Stomach (tissue), 9 donors: Measurements from ENCODE around the gene GRWD1. TPM values are rescaled to one million over a fixed set of nuclear protein-coding genes. Genes with fewer than 3 reads are reported as not detected.

ENCODE experiments used
- DNase-seq, 2 donors: peaks; one replicate each; pipeline versions ENCODE4 v3.0.0 to v3.0.0-alpha.2; 2013 to 2019
- H3K27ac ChIP-seq, 5 donors: fragments of 200-600 bp in 4 of 5; sonication (generic) in 4 of 5; one replicate each; pipeline ENCODE4 v1.5.1; 2013 to 2019; ENCODE audit warnings: mild to moderate bottlenecking in 1 of 5, moderate library complexity in 1 of 5
- H3K27me3 ChIP-seq, 3 donors: fragments of 200-600 bp; sonication (generic); one replicate each; pipeline ENCODE4 v1.5.1; 2017 to 2019; ENCODE audit warnings: mixed run types in 1 of 3
- H3K36me3 ChIP-seq, 4 donors: fragments of 200-600 bp; sonication (generic); 1 replicate in 3 of 4; 2 replicates in 1 of 4; pipeline ENCODE4 v1.5.1; 2016 to 2019
- H3K4me1 ChIP-seq, 4 donors: fragments of 200-600 bp; sonication (generic); one replicate each; pipeline ENCODE4 v1.5.1; 2016 to 2019
- H3K4me3 ChIP-seq, 4 donors: fragments of 200-600 bp; sonication (generic) in 3 of 4; one replicate each; pipeline ENCODE4 v1.5.1; 2016 to 2019; ENCODE audit warnings: mild to moderate bottlenecking in 1 of 4
- H3K9me3 ChIP-seq, 4 donors: fragments of 200-600 bp; sonication (generic); one replicate each; pipeline ENCODE4 v1.5.1; 2016 to 2019
- EP300 ChIP-seq: sonication (generic); formaldehyde crosslinking; IDR thresholded peaks from one replicate; pipeline ENCODE4 v1.6.1; 2017; ENCODE audit warnings: antibody characterized with exemption
- POLR2A ChIP-seq, 4 donors: fragments of 450-650 bp; IDR thresholded peaks; one replicate each; pipeline ENCODE4 v1.6.1; 2016; ENCODE audit warnings: antibody characterized with exemption in 4 of 4, control low read depth in 2 of 4, mild to moderate bottlenecking in 1 of 4, moderate library complexity in 1 of 4
- POLR2AphosphoS5 ChIP-seq, 3 donors: sonication (generic); formaldehyde crosslinking; IDR thresholded peaks; one replicate each; pipeline ENCODE4 v1.6.1; 2016; ENCODE audit warnings: antibody characterized with exemption in 3 of 3
- WGBS, 5 donors: extraction: QIAGEN DNeasy Blood & Tissue Kit in 3 of 5; methylation state at CpG; one replicate each; pipeline versions ENCODE4 v1.1.5 to v1.1.7; 2013 to 2018; 5-methylcytosine and 5-hydroxymethylcytosine counted together
- intact Hi-C: fragments of 100-400 bp; cut with DNase I; formaldehyde crosslinking; loops from one replicate; pipeline ENCODE4 v1.15.1; 2023; ENCODE audit warnings: low total_unique reads
- polyA plus RNA-seq, 3 donors: library from polyadenylated mRNA; stranded (reverse); fragments of 200-250 nt; gene quantifications; one replicate each; pipeline ENCODE4 v1.2.3, GENCODE V29; 2013
- total RNA-seq, 5 donors: library from RNA; depleted of rRNA; stranded (reverse); fragments of >200 nt; gene quantifications; one replicate each; pipeline versions ENCODE4 v1.1.0 to v1.2.3, GENCODE V29; 2014 to 2016
- TF ChIP-seq, protein P1 (sequence below), 7 experiments: fragments of 450-650 bp in 4 of 7; fragments of 200-600 bp in 3 of 7; sonication (generic) in 3 of 7; IDR thresholded peaks; one replicate each; pipeline ENCODE4 v1.5.1; 2016 to 2019; ENCODE audit warnings: antibody characterized with exemption in 7 of 7, control low read depth in 2 of 7, mild to moderate bottlenecking in 1 of 7
- donor health status: healthy with polysubstance abuse.
- donor health status: Bipolar disorder and iron deficiency.
- donor health status: healthy.

Gene GRWD1
- total and polyA plus RNA-seq, 8 donors: 5.8 to 49.4 (median 15.7) TPM

DNA sequence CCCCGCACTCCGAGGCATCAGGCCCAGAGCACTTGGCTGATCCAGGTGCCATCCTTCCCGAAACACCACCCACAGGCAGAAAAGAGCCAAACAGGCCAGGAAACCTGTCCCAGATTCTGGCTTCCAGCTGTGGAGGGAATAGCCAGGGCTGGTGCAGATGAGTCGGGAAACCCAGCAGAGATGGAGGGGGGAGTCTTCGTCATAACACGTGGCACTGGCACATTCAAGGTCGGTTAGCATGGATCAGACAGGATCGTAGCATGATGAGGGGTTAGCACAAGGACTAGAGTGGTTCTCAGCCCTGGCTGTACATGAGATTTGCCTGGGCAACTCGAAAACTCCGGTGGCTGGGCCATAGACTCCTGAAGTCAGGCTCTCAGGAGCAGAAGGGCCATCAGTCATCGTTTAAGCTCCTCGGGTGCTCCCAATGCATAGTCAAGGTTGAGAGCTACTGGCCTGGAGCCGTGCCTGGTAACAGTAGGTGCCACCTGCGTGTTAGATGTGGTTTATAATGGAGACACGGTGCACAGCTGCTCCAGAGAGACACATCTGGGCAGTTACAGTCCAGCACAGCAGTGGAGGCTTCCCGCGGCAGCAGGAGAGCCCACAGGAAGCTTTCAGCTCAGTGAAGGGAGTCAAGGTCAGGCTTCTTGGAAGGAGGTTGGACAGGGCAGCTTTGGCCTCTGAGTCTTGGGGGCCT lies 29.7 kb downstream of the GRWD1 start:
- TF ChIP-seq EP300 (no peak), POLR2AphosphoS5 (IDR thresholded peaks at IDR 0.05) (no peak), POLR2A (IDR thresholded peaks at IDR 0.05) (no peak)
- TF ChIP-seq, protein P1, sequence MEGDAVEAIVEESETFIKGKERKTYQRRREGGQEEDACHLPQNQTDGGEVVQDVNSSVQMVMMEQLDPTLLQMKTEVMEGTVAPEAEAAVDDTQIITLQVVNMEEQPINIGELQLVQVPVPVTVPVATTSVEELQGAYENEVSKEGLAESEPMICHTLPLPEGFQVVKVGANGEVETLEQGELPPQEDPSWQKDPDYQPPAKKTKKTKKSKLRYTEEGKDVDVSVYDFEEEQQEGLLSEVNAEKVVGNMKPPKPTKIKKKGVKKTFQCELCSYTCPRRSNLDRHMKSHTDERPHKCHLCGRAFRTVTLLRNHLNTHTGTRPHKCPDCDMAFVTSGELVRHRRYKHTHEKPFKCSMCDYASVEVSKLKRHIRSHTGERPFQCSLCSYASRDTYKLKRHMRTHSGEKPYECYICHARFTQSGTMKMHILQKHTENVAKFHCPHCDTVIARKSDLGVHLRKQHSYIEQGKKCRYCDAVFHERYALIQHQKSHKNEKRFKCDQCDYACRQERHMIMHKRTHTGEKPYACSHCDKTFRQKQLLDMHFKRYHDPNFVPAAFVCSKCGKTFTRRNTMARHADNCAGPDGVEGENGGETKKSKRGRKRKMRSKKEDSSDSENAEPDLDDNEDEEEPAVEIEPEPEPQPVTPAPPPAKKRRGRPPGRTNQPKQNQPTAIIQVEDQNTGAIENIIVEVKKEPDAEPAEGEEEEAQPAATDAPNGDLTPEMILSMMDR (IDR thresholded peaks at IDR 0.05): no peak
- Histone ChIP-seq H3K27me3 (no peaks in the 10 kb centered on the region), H3K4me3 (no peak overlapping the region), H3K36me3 (peaks cover 84 to 92% (median 91%) of the 10 kb centered on the region in 4 donors), H3K27ac (no peak overlapping the region), H3K9me3 (no peaks in the 10 kb centered on the region), H3K4me1 (peaks cover 9 to 36% (median 22%) of the 10 kb centered on the region in 4 donors)
- WGBS, 5 donors: 86 to 91% (median 88%) methylated on average over 17 of the region's 17 CpGs
- no peak for DNase-seq
- intact Hi-C loops: no loop called here

DNA sequence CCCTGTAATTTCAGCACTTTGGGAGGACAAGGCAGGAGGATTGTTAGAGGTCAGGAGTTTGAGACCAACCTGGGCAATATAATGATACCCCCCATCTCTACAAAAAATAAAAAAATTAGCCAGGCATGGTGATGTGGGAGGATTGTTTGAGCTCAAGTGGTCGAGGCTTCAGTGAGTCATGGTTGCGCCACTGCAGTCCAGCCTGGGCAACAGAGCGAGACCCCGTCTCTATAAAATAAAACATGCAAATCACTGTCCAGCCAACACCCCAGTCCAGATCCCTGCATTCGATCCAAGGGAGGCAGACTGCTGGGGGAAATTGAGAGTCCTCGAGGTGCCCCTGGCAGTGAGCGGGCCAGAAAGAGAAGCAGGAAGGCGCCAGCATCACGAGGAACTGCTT lies 30.4 kb downstream of the GRWD1 start:
- Histone ChIP-seq H3K27ac (no peak overlapping the region), H3K4me1 (peaks cover 12 to 36% (median 22%) of the 10 kb centered on the region in 4 donors), H3K9me3 (no peaks in the 10 kb centered on the region), H3K36me3 (peaks cover 77 to 85% (median 84%) of the 10 kb centered on the region in 4 donors), H3K4me3 (no peak overlapping the region), H3K27me3 (no peaks in the 10 kb centered on the region)
- TF ChIP-seq POLR2A (IDR thresholded peaks at IDR 0.05) (no peak), POLR2AphosphoS5 (IDR thresholded peaks at IDR 0.05) (no peak), EP300 (no peak)
- TF ChIP-seq, protein P1 (IDR thresholded peaks at IDR 0.05): no peak
- intact Hi-C loops: no loop called here
- 87 to 96% (median 91%) methylated on average over 9 of the region's 9 CpGs for WGBS, 5 donors
- no peak for DNase-seq

DNA sequence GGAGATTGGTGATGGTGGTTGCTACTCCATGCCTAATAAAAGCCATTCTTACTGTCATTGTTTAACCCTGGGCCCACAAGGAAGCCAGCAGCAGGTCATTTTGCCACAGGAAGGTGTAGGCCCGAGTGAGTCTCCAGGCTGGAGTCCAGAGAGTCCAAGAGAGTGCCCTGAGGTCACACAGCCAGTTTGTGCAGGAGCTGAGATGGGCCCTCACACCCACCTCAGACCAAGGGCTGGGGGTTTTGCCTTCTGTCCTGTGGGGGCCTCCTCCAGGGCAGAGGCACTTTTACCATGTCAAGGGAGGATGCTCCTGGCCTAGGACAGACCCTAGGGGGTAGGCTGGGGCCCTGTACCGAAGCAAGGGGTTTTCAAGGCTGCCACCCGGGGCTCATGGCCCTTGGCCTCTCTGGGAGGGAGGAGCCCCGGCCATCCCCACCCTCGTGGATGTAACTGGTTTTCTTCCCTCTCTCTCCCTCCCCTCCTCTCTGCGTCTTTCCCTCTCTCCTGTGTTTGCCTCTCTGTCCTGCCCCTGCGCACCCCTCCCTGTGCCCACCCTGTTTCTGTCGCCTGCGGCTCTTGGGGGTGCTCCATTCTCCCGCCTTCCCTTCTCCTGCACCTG lies 31.4 kb downstream of the GRWD1 start:
- TF ChIP-seq POLR2A (IDR thresholded peaks at IDR 0.05): no peak
- TF ChIP-seq, protein P1 (IDR thresholded peaks at IDR 0.05): no peak
- no peak for TF ChIP-seq EP300
- no peak for TF ChIP-seq POLR2AphosphoS5 (IDR thresholded peaks at IDR 0.05)
- no peaks in the 10 kb centered on the region for H3K9me3 ChIP-seq
- peaks cover 13 to 36% (median 22%) of the 10 kb centered on the region in 4 donors for H3K4me1 ChIP-seq
- 75 to 80% (median 78%) methylated on average over 10 of the region's 10 CpGs for WGBS, 5 donors
- DNase-seq: no peak
- intact Hi-C loops: no loop called here
- H3K4me3 ChIP-seq: no peak overlapping the region
- H3K27ac ChIP-seq: peak overlapping the region in 1 of 5 donors; percentile 17
- H3K27me3 ChIP-seq: no peaks in the 10 kb centered on the region
- peaks cover 67 to 75% (median 74%) of the 10 kb centered on the region in 4 donors for H3K36me3 ChIP-seq

DNA sequence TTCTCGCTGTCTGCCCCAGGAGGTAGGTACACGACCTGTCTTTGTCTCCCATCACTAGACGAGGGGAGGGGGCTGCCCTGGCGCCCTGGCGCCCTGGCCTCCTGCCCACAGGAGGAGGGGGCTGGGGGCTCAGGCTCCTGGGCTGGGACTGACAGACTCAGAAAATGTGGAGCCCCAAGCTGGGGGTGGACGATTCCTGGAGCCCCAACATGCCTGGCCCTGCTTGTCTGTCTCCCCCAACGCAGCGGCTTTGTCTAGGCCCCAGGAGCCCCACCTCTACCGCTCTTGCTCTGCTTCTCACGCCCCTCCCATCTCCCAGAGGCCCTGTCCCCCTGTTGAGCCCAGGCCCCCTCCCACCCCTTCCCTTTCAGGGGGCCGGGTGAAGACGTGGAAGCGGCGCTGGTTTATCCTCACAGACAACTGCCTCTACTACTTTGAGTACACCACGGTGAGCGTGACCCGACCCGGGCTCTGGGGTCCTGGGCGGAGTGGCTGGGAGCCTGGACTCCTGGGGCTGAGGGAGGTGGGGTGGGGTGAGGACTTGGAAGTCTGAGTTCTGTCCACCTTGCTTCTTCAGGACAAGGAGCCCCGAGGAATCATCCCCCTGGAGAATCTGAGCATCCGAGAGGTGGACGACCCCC lies 32.0 kb downstream of the GRWD1 start:
- no peaks in the 10 kb centered on the region for H3K27me3 ChIP-seq
- no peak overlapping the region for H3K4me3 ChIP-seq
- WGBS, 5 donors: 79 to 90% (median 83%) methylated on average over 21 to 22 of the region's 22 CpGs
- H3K27ac ChIP-seq: peak overlapping the region in 1 of 5 donors; percentile 17
- H3K4me1 ChIP-seq: peaks cover 7 to 34% (median 21%) of the 10 kb centered on the region in 4 donors
- intact Hi-C loops: no loop called here
- TF ChIP-seq EP300 (no peak), POLR2A (IDR thresholded peaks at IDR 0.05) (no peak), POLR2AphosphoS5 (IDR thresholded peaks at IDR 0.05) (no peak)
- H3K9me3 ChIP-seq: no peaks in the 10 kb centered on the region
- DNase-seq: no peak
- peaks cover 61 to 69% (median 68%) of the 10 kb centered on the region in 4 donors for H3K36me3 ChIP-seq
